ENCODE results near the gene CSNK1A1L.
"Not testable (repeated sequence)": the region's sequence is repeated elsewhere in the genome, so short reads cannot be mapped to it uniquely, and the experiment has no call there.

The CSNK1A1L gene

DNA sequence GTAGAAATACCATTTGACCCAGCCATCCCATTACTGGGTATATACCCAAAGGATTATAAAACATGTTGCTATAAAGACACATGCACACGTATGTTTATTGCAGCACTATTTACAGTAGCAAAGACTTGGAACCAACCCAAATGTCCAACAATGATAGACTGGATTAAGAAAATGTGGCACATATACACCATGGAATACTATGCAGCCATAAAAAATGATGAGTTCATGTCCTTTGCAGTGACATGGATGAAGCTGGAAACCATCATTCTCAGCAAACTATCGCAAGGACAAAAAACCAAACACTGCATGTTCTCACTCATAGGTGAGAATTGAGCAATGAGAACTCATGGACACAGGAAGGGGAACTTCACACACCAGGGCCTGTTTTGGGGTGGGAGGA, 49.2 kb downstream of the CSNK1A1L start:
- not testable (repeated sequence) for DNase-seq

Data from fibroblast of skin of scalp (primary cell).